AG04449 (cell line): ENCODE measurements around the gene PASK.

ENCODE experiments used
- CTCF ChIA-PET: fragments of 350-600 bp; formaldehyde crosslinking; extraction: SDS; loops from one replicate; lab custom pipeline; 2021; ENCODE audit warnings: antibody characterized with exemption; lab: Yijun Ruan, JAX
- POLR2A ChIA-PET: fragments of 400-600, 350-600 bp; formaldehyde crosslinking; extraction: SDS; loops from one replicate; lab custom pipeline; 2020; ENCODE audit warnings: antibody characterized with exemption, inconsistent platforms; lab: Yijun Ruan, JAX
- DNase-seq: peaks from one replicate; pipeline ENCODE4 v3.0.0-alpha.2; 2010; ENCODE audit warnings: low read depth, low spot score
- H3K4me3 ChIP-seq: 2 replicates; pipeline ENCODE4 v1.5.1; 2011; ENCODE audit warnings: low read depth, mild to moderate bottlenecking, control low read depth, low read length
- TF ChIP-seq, protein P1 (sequence below): IDR thresholded peaks from one replicate; pipeline ENCODE4 v1.5.1; 2011; ENCODE audit warnings: mild to moderate bottlenecking, moderate library complexity, low read length, control low read depth, inconsistent platforms; ENCODE audit not compliant: insufficient read depth; ENCODE audit errors: missing control alignments

Gene PASK

DNA sequence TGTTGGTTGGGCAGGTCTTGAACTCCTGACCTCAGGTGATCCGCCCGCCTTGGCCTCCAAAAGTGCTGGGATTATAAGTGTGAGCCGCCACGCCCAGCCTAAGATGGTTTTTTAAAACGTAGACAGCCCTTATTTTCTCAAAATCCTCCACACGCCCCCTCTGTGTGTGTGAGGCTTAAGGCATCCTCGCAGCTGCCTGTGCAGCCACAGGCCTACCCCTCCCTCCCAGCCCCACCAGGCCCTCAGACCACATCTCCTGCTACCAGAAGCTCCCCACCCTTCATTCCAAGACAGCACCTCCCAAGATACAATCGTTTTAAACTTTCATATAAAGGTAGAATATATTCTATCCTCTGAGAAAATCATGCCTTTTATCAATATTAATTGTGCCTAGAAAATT is 44.0 kb upstream of the PASK start:
- ChIA-PET CTCF (no interaction called here), POLR2A (no interaction called here)
- no peak overlapping the region for H3K4me3 ChIP-seq
- TF ChIP-seq, protein P1, sequence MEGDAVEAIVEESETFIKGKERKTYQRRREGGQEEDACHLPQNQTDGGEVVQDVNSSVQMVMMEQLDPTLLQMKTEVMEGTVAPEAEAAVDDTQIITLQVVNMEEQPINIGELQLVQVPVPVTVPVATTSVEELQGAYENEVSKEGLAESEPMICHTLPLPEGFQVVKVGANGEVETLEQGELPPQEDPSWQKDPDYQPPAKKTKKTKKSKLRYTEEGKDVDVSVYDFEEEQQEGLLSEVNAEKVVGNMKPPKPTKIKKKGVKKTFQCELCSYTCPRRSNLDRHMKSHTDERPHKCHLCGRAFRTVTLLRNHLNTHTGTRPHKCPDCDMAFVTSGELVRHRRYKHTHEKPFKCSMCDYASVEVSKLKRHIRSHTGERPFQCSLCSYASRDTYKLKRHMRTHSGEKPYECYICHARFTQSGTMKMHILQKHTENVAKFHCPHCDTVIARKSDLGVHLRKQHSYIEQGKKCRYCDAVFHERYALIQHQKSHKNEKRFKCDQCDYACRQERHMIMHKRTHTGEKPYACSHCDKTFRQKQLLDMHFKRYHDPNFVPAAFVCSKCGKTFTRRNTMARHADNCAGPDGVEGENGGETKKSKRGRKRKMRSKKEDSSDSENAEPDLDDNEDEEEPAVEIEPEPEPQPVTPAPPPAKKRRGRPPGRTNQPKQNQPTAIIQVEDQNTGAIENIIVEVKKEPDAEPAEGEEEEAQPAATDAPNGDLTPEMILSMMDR, result no peak
- no peak for DNase-seq

DNA sequence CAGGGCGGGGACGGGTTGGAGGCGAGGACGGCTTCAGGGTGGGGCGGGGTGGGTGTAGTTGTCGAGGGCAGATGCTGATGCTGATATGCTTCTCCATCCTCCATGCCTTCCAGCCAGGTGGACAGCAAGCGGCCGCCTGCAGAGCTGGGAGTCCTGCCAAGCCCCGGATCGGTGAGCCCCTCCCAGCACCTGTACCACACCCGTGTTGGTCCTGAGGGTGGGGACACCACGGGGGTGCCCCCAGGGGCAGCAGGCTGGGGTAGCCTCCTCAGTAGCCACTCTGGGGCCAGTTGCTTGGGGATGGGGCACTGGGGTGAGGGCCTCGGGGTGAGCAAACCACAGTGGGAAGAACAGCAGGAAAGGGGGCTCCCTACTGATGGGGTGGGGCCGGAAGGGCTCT is 41.8 kb upstream of the PASK start:
- ChIA-PET CTCF (no interaction called here), POLR2A (no interaction called here)
- no peak overlapping the region for H3K4me3 ChIP-seq
- TF ChIP-seq, protein P1, result no peak
- DNase-seq, result no peak

DNA sequence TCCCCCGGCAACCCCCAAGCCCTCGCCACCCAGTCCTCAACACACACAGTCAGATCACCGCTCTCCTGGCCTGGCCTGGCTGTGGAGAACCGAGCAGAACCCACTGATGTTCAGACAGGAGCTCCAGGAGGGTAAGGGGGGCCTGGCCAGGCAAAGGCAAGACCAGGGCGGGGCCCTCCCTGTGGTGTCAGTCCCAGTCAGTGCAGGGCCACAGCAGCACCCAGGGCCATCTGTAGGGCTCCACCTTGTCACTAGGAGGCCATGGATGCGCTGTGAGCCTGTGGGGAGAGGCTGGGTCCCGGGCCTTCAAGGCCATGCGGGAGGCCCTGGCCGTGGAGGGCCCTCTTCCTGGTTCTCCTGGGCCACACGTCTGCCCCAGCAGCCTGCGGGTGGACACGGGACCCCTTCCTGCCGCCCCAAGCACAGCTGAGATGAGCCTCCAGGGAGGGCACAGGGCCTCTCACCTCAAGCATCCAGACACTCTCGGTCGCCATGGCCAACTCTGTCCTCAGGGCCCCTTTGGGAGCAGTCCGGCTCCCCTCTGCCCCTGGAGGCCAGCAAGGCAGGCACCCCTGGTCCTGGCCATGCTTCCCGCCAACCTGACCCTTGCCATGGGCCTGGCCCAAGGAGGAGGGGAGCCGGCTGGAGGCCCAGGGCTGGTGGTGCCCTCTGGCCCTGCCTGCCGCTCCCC is 41.2 kb upstream of the PASK start:
- H3K4me3 ChIP-seq, result no peak overlapping the region
- no peak for DNase-seq
- CTCF ChIA-PET, result no interaction called here
- POLR2A ChIA-PET, result no interaction called here
- TF ChIP-seq, protein P1, result no peak

DNA sequence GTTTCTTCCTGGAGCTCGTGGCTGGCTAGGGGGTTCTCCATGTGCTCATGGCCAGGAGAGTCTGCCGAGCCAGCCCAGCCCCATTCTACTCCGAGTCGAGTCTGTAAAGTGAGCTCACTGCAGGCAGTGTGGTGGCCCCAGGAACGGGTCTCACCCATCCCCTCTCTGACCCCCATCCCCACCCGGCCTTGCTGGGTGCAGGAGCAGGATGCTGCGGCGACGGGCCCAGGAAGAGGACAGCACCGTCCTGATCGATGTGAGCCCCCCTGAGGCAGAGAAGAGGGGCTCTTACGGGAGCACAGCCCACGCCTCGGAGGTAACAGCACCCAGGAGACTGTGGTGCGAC is 40.6 kb upstream of the PASK start:
- POLR2A ChIA-PET, result no interaction called here
- TF ChIP-seq, protein P1, result no peak
- CTCF ChIA-PET, result no interaction called here
- no peak for DNase-seq
- H3K4me3 ChIP-seq, result no peak overlapping the region

DNA sequence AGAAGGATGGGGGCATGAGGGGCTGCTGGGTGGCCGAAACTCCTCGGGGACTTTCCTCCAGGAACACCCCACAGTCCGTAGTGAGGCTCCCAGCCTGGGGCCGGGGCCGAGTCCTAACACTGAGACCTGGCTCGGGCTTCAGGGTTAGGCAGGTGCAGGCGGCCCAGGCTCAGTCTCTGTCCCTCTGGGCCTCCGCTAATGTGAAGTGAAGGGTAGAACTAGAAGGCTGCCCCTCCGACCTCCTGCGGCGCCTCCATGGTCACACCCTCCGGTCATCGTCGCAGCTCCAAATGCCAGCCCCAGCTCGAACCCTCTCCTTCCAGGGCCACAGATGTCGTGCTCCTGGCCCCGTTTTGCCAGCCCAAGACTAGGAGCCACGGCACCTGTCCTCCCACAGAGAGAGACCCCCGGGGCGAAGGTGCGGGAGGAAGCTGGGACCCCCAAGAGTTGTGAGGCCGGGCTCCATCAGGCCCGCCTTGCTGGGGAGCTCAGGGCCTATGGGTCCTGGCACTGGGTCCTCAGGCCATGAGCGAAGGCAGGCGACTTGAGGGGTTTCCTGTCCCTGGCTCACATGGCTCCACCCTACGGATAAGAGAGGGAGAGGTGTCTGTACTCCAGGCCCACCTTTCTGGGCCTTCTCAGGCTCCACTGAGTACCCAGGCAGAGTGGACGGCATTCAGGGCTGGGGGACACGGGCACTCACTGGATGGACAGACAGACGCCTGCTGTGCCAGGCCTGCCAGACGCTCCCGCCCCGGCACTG is 40.0 kb upstream of the PASK start:
- ChIA-PET CTCF (no interaction called here), POLR2A (no interaction called here)
- H3K4me3 ChIP-seq, result no peak overlapping the region
- no peak for DNase-seq
- TF ChIP-seq, protein P1, result no peak

DNA sequence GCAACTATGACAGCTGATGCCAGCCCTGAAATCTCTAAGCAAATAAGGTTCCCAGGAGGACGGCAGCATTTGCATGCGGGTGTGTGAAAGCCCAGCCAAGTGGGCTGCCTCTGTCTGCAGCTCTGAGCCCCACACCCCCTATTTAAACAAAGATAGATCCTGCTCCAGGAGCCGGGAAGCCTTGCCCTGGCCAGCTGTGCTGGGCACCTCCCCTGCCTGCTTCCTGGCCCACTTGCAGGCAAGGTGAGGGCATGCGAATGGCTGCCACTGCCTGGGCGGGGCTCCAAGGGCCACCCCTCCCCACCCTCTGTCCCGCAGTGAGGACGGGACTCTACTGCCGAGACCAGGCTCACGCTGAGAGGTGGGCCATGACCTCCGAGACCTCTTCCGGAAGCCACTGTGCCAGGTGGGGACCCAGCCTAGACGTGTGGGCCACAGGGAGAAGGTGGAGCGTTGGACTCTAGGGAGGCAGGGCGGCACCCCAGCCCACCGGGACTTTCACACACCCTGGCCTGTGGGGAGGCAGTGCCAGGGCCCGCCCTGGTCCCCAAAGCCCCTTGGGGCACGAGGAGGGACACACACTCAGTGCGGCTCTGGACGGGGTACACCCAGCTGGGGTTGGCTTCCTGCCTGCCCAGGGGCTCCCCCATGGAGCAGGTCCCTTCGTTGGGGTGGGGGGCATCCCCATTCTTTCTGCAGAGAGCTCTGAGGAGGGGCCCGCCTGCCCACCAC is 39.3 kb upstream of the PASK start, which contains the start of gene ANO7:
Gene ANO7, plus strand, starts transcription at position 317 of the 732 bp plus-strand sequence. CDS start 1,387 bp downstream, outside the sequence.
- H3K4me3 ChIP-seq, result no peak within 1 kb of the TSS
- DNase-seq, result no peak
- TF ChIP-seq, protein P1, result no peak
- POLR2A ChIA-PET, result no interaction called here
- CTCF ChIA-PET, result no interaction called here
